Heart left ventricle (tissue), 13 donors: ENCODE measurements around the gene POTEF.
"Not testable (repeated sequence)": the region's sequence is repeated elsewhere in the genome, so short reads cannot be mapped to it uniquely, and the experiment has no call there.

Experiments used
- POLR2A ChIP-seq, 2 donors: fragments of 450-650 bp; IDR thresholded peaks; one replicate each; pipeline ENCODE4 v1.6.1; 2017; ENCODE audit warnings: antibody characterized with exemption in 2 of 2, mild to moderate bottlenecking in 2 of 2, moderate library complexity in 2 of 2
- TF ChIP-seq, protein P1 (sequence below), 12 donors: fragments of 200-600 bp; sonication (generic) in 4 of 12; IDR thresholded peaks; one replicate each; pipeline versions ENCODE4 v1.5.0 to v1.8.0; 2018 to 2022; ENCODE audit warnings: antibody characterized with exemption in 12 of 12, mild to moderate bottlenecking in 5 of 12
- donor health status: ischemic (EF 13 %, LVEDD 7.1; RV severe dilation, severe dysfunction).
- donor health status: DM: no; HTN: yes; CAD: no.
- donor health status: DM: no; HTN: no; CAD: no.
- donor health status: ischemic (EF 25% LVEDD 6.9; RV normal size, moderate dysfunction).
- donor health status: ischemic (EF 25% LVEDD 5.7; RV mildly dilated, moderate dysfunction).
- donor health status: ischemic (EF 35%, LVEDD 5.7; RV mildly dilated, moderate dysfunction).
- donor health status: nonischemic (EF 11% LVEDD 7.7; RV severe dilation, severe dysfunction).
- donor health status: DM: yes; HTN: yes; CAD: no.
- donor health status: PGD.
- donor health status: ischemic (EF 29% LVEDD 5.4; RV normal size, mild dysfunction).
- donor health status: nonischemic (EF 23%, LVEDD 6.1; RV moderate dilation, normal function).

DNA sequence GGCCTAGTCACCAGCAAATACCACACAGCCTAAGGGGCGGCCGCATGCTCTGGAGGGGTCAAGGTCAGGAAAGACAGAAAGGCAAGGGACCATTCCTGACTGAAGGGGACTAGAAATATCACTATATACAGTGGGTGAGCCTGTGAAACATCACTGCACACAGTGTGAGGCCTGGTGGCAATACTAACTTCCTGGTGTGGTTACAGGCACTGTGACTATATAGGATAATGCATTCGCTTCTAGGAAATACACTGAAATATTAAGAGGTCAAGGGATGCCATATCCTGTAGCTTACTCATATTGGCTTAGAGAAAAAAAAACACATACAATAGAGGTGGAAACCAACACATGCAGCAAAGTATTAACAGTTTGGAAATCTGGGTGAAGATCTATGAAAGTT, 40.1 kb upstream of the POTEF start:
- TF ChIP-seq, protein P1, sequence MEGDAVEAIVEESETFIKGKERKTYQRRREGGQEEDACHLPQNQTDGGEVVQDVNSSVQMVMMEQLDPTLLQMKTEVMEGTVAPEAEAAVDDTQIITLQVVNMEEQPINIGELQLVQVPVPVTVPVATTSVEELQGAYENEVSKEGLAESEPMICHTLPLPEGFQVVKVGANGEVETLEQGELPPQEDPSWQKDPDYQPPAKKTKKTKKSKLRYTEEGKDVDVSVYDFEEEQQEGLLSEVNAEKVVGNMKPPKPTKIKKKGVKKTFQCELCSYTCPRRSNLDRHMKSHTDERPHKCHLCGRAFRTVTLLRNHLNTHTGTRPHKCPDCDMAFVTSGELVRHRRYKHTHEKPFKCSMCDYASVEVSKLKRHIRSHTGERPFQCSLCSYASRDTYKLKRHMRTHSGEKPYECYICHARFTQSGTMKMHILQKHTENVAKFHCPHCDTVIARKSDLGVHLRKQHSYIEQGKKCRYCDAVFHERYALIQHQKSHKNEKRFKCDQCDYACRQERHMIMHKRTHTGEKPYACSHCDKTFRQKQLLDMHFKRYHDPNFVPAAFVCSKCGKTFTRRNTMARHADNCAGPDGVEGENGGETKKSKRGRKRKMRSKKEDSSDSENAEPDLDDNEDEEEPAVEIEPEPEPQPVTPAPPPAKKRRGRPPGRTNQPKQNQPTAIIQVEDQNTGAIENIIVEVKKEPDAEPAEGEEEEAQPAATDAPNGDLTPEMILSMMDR (IDR thresholded peaks at IDR 0.05) = not testable (repeated sequence)
- TF ChIP-seq POLR2A (IDR thresholded peaks at IDR 0.05) = not testable (repeated sequence)
